ENCODE results near the gene HIGD2B.

- peak; percentile 39 to 65 (median 60) for TF ChIP-seq CTCF (IDR thresholded peaks at IDR 0.05)
- no peak for TF ChIP-seq POLR2A (IDR thresholded peaks at IDR 0.05)
These were observed 36.2 kb upstream of the HIGD2B start for GRCh38 chr15:72722071-72722696.

All from adrenal gland (tissue), 5 donors.